ENCODE measurements around the gene ARHGAP19. TPM values are rescaled to one million over a fixed set of nuclear protein-coding genes. Genes with fewer than 3 reads are reported as not detected.

The ARHGAP19 gene
- total RNA-seq, 1 experiment from 2014 or later = 33.2 TPM

DNA sequence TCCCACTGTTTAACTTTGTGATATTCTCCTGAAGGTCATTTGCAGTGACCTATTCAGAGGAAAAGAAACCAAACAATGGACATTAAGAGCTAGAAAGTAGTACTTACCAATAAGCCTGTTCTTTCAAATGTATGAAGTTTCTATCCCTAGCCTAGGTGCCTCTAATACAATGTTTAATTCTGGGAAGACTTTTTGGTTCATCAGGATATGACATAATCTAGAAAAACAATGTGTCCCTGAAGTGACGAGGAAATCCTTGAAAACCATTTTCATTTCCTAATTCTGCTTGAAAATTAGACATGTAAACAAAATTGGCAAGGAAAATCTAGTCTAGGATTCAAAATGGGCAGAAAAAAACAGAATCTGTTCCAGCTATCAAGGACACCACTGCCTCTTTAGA lies 36.1 kb downstream of the ARHGAP19 start:
- Histone ChIP-seq H2AFZ (ENCODE audit: low read length) (no peak overlapping the region), H3K4me2 (ENCODE audit: insufficient read depth, insufficient read length, low read length) (no peak overlapping the region)

More for the DNA sequence above, 36.1 kb downstream of the ARHGAP19 start:
- TF ChIP-seq, protein P1, sequence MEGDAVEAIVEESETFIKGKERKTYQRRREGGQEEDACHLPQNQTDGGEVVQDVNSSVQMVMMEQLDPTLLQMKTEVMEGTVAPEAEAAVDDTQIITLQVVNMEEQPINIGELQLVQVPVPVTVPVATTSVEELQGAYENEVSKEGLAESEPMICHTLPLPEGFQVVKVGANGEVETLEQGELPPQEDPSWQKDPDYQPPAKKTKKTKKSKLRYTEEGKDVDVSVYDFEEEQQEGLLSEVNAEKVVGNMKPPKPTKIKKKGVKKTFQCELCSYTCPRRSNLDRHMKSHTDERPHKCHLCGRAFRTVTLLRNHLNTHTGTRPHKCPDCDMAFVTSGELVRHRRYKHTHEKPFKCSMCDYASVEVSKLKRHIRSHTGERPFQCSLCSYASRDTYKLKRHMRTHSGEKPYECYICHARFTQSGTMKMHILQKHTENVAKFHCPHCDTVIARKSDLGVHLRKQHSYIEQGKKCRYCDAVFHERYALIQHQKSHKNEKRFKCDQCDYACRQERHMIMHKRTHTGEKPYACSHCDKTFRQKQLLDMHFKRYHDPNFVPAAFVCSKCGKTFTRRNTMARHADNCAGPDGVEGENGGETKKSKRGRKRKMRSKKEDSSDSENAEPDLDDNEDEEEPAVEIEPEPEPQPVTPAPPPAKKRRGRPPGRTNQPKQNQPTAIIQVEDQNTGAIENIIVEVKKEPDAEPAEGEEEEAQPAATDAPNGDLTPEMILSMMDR (conservative IDR thresholded peaks at IDR 0.05) = no peak
- Histone ChIP-seq H2BK5ac (ENCODE audit: insufficient read length, low read length) (no peak overlapping the region), H3K9ac (ENCODE audit: extremely low read depth, insufficient read length, low read length) (no peak overlapping the region), H3K4ac (ENCODE audit: low read depth, low read length) (no peak overlapping the region), H3K4me1 (ENCODE audit: insufficient read depth, low read length) (no peaks in the 10 kb centered on the region), H3K79me1 (ENCODE audit: insufficient read depth, low read depth, low read length, poor library complexity, severe bottlenecking) (no peaks in the 10 kb centered on the region), H2BK15ac (ENCODE audit: low read depth, low read length) (no peak overlapping the region), H4K5ac (ENCODE audit: insufficient read length, low read depth, low read length) (no peak overlapping the region), H3K23ac (ENCODE audit: insufficient read length, low read depth, low read length) (no peak overlapping the region), H3K27ac (ENCODE audit: insufficient read length, low read depth, low read length) (no peak overlapping the region), H3K18ac (ENCODE audit: insufficient read length, low read depth, low read length) (no peak overlapping the region), H3T11ph (ENCODE audit: low read length) (no peak overlapping the region), H3K27me3 (ENCODE audit: insufficient read depth, low read length) (no peaks in the 10 kb centered on the region), H3K14ac (ENCODE audit: insufficient read depth, low read length) (no peak overlapping the region), H3K79me2 (ENCODE audit: insufficient read depth, low read length) (no peaks in the 10 kb centered on the region), H2BK12ac (ENCODE audit: insufficient read length, low read depth, low read length) (no peak overlapping the region), H4K91ac (ENCODE audit: insufficient read length, low read depth, low read length) (no peak overlapping the region), H3K9me3 (ENCODE audit: control insufficient read depth, low read depth, low read length) (no peaks in the 10 kb centered on the region), H3K23me2 (ENCODE audit: insufficient read length, low read depth, low read length, poor library complexity, severe bottlenecking) (no peaks in the 10 kb centered on the region), H3K56ac (ENCODE audit: insufficient read length, low read depth, low read length) (no peak overlapping the region), H2BK120ac (ENCODE audit: low read depth, low read length, poor library complexity, severe bottlenecking) (no peak overlapping the region), H4K8ac (replicated peaks; ENCODE audit: insufficient read length, low read depth, low read length) (no peak overlapping the region), H2BK20ac (ENCODE audit: low read depth, low read length, poor library complexity, severe bottlenecking) (no peak overlapping the region), H4K20me1 (ENCODE audit: control insufficient read depth, insufficient read depth, insufficient read length) (no peaks in the 10 kb centered on the region), H2AK5ac (ENCODE audit: insufficient read length, low read length) (no peak overlapping the region)
- no CpG with 5 or more reads among the region's 1 CpG for WGBS (ENCODE audit: extremely low coverage, insufficient read length, low lambda C conversion rate)
- Mint-ChIP-seq H3K36me3 (ENCODE audit: insufficient read depth in 1 of 3, low read depth in 3 of 3) (peaks cover 22 to 69% (median 62%) of the 10 kb centered on the region in 3 experiments), H3K9me3 (peaks cover 0 to 4% of the 10 kb centered on the region in 2 experiments; a peak in 1 of 5 replicates), H3K27me3 (ENCODE audit: low read depth) (no peaks in the 10 kb centered on the region), H3K4me1 (peaks cover 3% of the 10 kb centered on the region in 2 experiments; a peak in 3 of 4 replicates), H3K4me3 (no peak overlapping the region), H3K27ac (no peak overlapping the region)
- no peak for DNase-seq
